HCT116 (cell line): Measurements from ENCODE around the gene NACC2. TPM values are rescaled to one million over a fixed set of nuclear protein-coding genes. Genes with fewer than 3 reads are reported as not detected.

Source experiments
- ATAC-seq: fragments of 200-7000 bp; cut with Tn5 transposase; 2 replicates; pipeline ENCODE4 v1.9.1; 2020; ENCODE audit warnings: mild to moderate bottlenecking, moderate library complexity
- BruUV-seq: library from RNA; stranded (reverse); fragments of 400-500 nt; replicated peaks from 2 replicates; lab custom pipeline; 2021; lab: Mats Ljungman, UMichigan
- CTCF ChIA-PET: fragments of 300-600 bp; sonication (Branson Sonifier 250); formaldehyde crosslinking; loops from one replicate; lab custom pipeline; 2021; ENCODE audit warnings: antibody characterized with exemption; lab: Charles Lee
- POLR2A ChIA-PET: fragments of 300-600, 350-600 bp; sonication (Branson Sonifier 250); formaldehyde crosslinking; loops from one replicate; lab custom pipeline; 2021; ENCODE audit warnings: antibody characterized with exemption; lab: Charles Lee
- RAD21 ChIA-PET, 2 experiments: fragments of 300-600 bp; sonication (Branson Sonifier 250); formaldehyde crosslinking; loops; one replicate each; lab custom pipeline; 2023; ENCODE audit warnings: low total read pairs in 2 of 2; ENCODE audit not compliant: uncharacterized antibody in 2 of 2, unreplicated experiment in 2 of 2, low non-redundant PET in 1 of 2; lab: Charles Lee
- DNase-seq: peaks from one replicate; pipeline ENCODE4 v3.0.0-alpha.2; 2010; ENCODE audit warnings: low read depth, low spot score
- H2AFZ ChIP-seq: fragments of 200-600 bp; shearing (Covaris generic), sonication (generic); 2 replicates; pipeline ENCODE4 v1.6.1; 2017; ENCODE audit warnings: low read depth, mixed run types, mixed read lengths, antibody characterized with exemption, low read length; ENCODE audit not compliant: poor library complexity, severe bottlenecking
- H3K27ac ChIP-seq: 2 replicates; pipeline ENCODE4 v1.5.1; 2012; ENCODE audit warnings: low read depth, low read length
- H3K27me3 ChIP-seq: fragments of 200-600 bp; sonication (generic); 2 replicates; pipeline ENCODE4 v1.6.1; 2016; ENCODE audit warnings: mixed run types, low read length, mixed read lengths; ENCODE audit not compliant: insufficient read depth
- H3K36me3 ChIP-seq, 2 experiments: fragments of 200-500 bp in 1 of 2; fragments of 200-600 bp in 1 of 2; sonication (Bioruptor generic) in 1 of 2; sonication (generic) in 1 of 2; 2 replicates each; pipeline versions ENCODE4 v1.5.1 to v1.6.1; 2014 to 2016; ENCODE audit warnings: low read length in 2 of 2, inconsistent platforms in 1 of 2, mixed read lengths in 1 of 2, mixed run types in 1 of 2; ENCODE audit not compliant: insufficient read depth in 2 of 2, control insufficient read depth in 1 of 2
- H3K4me1 ChIP-seq, 2 experiments: fragments of 200-600 bp in 1 of 2; sonication (generic) in 1 of 2; 2 replicates each; pipeline versions ENCODE4 v1.5.1 to v1.6.1; 2012 to 2017; ENCODE audit warnings: low read length in 2 of 2, inconsistent platforms in 1 of 2, mild to moderate bottlenecking in 1 of 2, mixed read lengths in 1 of 2, mixed run types in 1 of 2, moderate library complexity in 1 of 2; ENCODE audit not compliant: insufficient read depth in 2 of 2, control insufficient read depth in 1 of 2
- H3K4me2 ChIP-seq: fragments of 200-600 bp; sonication (generic); 2 replicates; pipeline ENCODE4 v1.6.1; 2017; ENCODE audit warnings: mixed run types, low read length, mixed read lengths
- H3K4me3 ChIP-seq, 2 experiments: fragments of 200-600 bp in 1 of 2; sonication (generic) in 1 of 2; replicated peaks in 1 of 2; 2 replicates each; pipeline ENCODE4 v1.5.1; 2011 to 2016; ENCODE audit warnings: low read length in 2 of 2, control low read depth in 1 of 2, low read depth in 1 of 2, mild to moderate bottlenecking in 1 of 2, mixed read lengths in 1 of 2, mixed run types in 1 of 2
- H3K79me2 ChIP-seq: fragments of 200-600 bp; sonication (generic); 2 replicates; pipeline ENCODE4 v1.6.1; 2017; ENCODE audit warnings: mild to moderate bottlenecking, mixed run types, low read length, moderate library complexity, mixed read lengths; ENCODE audit not compliant: insufficient read depth
- H3K9ac ChIP-seq: fragments of 200-600 bp; sonication (generic); 2 replicates; pipeline ENCODE4 v1.6.1; 2016; ENCODE audit warnings: low read length, mixed read lengths
- H3K9me2 ChIP-seq: fragments of 200-600 bp; sonication (generic), shearing (Covaris generic); 2 replicates; pipeline ENCODE4 v1.6.1; 2017; ENCODE audit warnings: mixed run types, mild to moderate bottlenecking, moderate library complexity; ENCODE audit not compliant: insufficient read depth
- H3K9me3 ChIP-seq, 2 experiments: fragments of 200-500 bp in 1 of 2; fragments of 200-600 bp in 1 of 2; sonication (Bioruptor generic) in 1 of 2; sonication (generic) in 1 of 2; 2 replicates each; pipeline ENCODE4 v1.6.1; 2014 to 2017; ENCODE audit warnings: low read length in 2 of 2, mixed read lengths in 2 of 2, inconsistent platforms in 1 of 2, low read depth in 1 of 2, mild to moderate bottlenecking in 1 of 2, mixed run types in 1 of 2, moderate library complexity in 1 of 2; ENCODE audit not compliant: control insufficient read depth in 1 of 2, insufficient read depth in 1 of 2
- H4K20me1 ChIP-seq: fragments of 200-600 bp; sonication (generic), shearing (Covaris generic); 2 replicates; pipeline ENCODE4 v1.6.1; 2017; ENCODE audit warnings: mixed run types, mild to moderate bottlenecking, moderate library complexity; ENCODE audit not compliant: insufficient read depth
- CEBPB ChIP-seq: IDR thresholded peaks from 2 replicates; pipeline ENCODE4 v1.6.1; 2012; ENCODE audit warnings: low read depth
- EZH2 ChIP-seq: fragments of 200-600 bp; sonication (generic); IDR thresholded peaks from 2 replicates; pipeline ENCODE4 v1.6.1; 2017; ENCODE audit warnings: antibody characterized with exemption, mixed run types
- JUND ChIP-seq: IDR thresholded peaks from 2 replicates; pipeline ENCODE4 v1.6.1; 2012
- POLR2A ChIP-seq: IDR thresholded peaks from 2 replicates; pipeline ENCODE4 v1.7.0; 2011; ENCODE audit warnings: borderline replicate concordance; ENCODE audit not compliant: insufficient read depth, insufficient read length; ENCODE audit errors: extremely low read depth
- RAD21 ChIP-seq: IDR thresholded peaks from 2 replicates; pipeline ENCODE4 v1.6.1; 2012; ENCODE audit warnings: low read depth, mild to moderate bottlenecking
- SIN3A ChIP-seq: IDR thresholded peaks from 2 replicates; pipeline ENCODE4 v1.6.1; 2012; ENCODE audit warnings: low read depth
- SP1 ChIP-seq: IDR thresholded peaks from 2 replicates; pipeline ENCODE4 v1.6.1; 2012; ENCODE audit warnings: low read depth
- TCF7L2 ChIP-seq: IDR thresholded peaks from 2 replicates; pipeline ENCODE4 v1.7.0; 2011; ENCODE audit warnings: borderline replicate concordance, inconsistent platforms; ENCODE audit not compliant: insufficient read depth, insufficient read length; ENCODE audit errors: extremely low read depth
- YY1 ChIP-seq: IDR thresholded peaks from 2 replicates; pipeline ENCODE4 v1.6.1; 2011; ENCODE audit warnings: low read length, low read depth, moderate library complexity, mild to moderate bottlenecking; ENCODE audit not compliant: insufficient replicate concordance; ENCODE audit errors: extremely low read depth
- ZFX ChIP-seq: fragments of 450-650 bp; IDR thresholded peaks from 2 replicates; pipeline ENCODE4 v1.6.1; 2017
- ZNF274 ChIP-seq: fragments of 200-500 bp; sonication (Bioruptor generic); IDR thresholded peaks from 2 replicates; pipeline ENCODE4 v1.6.1; 2014; ENCODE audit warnings: mild to moderate bottlenecking, low read depth, low read length, inconsistent platforms
- intact Hi-C: fragments of 100-400 bp; cut with micrococcal nuclease; formaldehyde crosslinking; loops from 2 replicates; pipeline ENCODE4 v1.10.0; 2022
- total RNA-seq: library from RNA; stranded (reverse); gene quantifications from one replicate; pipeline ENCODE4 v1.2.1, GENCODE V29; 2021; ENCODE audit not compliant: unreplicated experiment

NACC2 gene
- total RNA-seq, 1 experiment from 2014 or later = 27.8 TPM

- CTCF ChIA-PET = no interaction called here
- H3K9me2 ChIP-seq = no peaks in the 10 kb centered on the region
- no peak overlapping the region for H3K9ac ChIP-seq
- H3K36me3 ChIP-seq = no peaks in the 10 kb centered on the region; a peak in 1 of 4 replicates
- no peaks in the 10 kb centered on the region for H3K27me3 ChIP-seq
- intact Hi-C loops = no loop called here
- H3K4me1 ChIP-seq = peaks cover 0 to 5% of the 10 kb centered on the region in 2 experiments; a peak in 2 of 4 replicates
- H3K4me2 ChIP-seq = no peak overlapping the region
- ATAC-seq (no peak), DNase-seq (no peak)
- H3K79me2 ChIP-seq = peaks cover 80% of the 10 kb centered on the region
- H2AFZ ChIP-seq = no peak overlapping the region
- POLR2A ChIA-PET = no interaction called here
- no peak for TF ChIP-seq JUND
- TF ChIP-seq ZNF274 = no peak
- TF ChIP-seq RAD21 = no peak
- TF ChIP-seq TCF7L2 = no peak
- TF ChIP-seq YY1 = no peak
- TF ChIP-seq POLR2A = no peak
- no peak for TF ChIP-seq SP1
- TF ChIP-seq SIN3A = no peak
- TF ChIP-seq EZH2 = no peak
- no peak for TF ChIP-seq ZFX
- H3K4me3 ChIP-seq = no peak overlapping the region
- no peak overlapping the region for H3K27ac ChIP-seq
- RAD21 ChIA-PET = no interaction called here
- no TSS peak for BruUV-seq
- H4K20me1 ChIP-seq = no peaks in the 10 kb centered on the region
- no peaks in the 10 kb centered on the region for H3K9me3 ChIP-seq
These were observed 17.1 kb downstream of the NACC2 start for GRCh38 chr9:136078024-136078423.

GRCh38 chr9:136077491-136077890 is 17.6 kb downstream of the NACC2 start:
- CTCF ChIA-PET = no interaction called here
- intact Hi-C loops = no loop called here

More at GRCh38 chr9:136077491-136077890, 17.6 kb downstream of the NACC2 start:
- no TSS peak for BruUV-seq
- Histone ChIP-seq H2AFZ (no peak overlapping the region), H3K4me1 (peaks cover 0 to 5% of the 10 kb centered on the region in 2 experiments; a peak in 2 of 4 replicates), H4K20me1 (no peaks in the 10 kb centered on the region), H3K9ac (no peak overlapping the region), H3K27ac (no peak overlapping the region), H3K79me2 (peaks cover 80% of the 10 kb centered on the region), H3K9me3 (no peaks in the 10 kb centered on the region), H3K4me3 (no peak overlapping the region), H3K4me2 (no peak overlapping the region), H3K9me2 (no peaks in the 10 kb centered on the region), H3K27me3 (no peaks in the 10 kb centered on the region), H3K36me3 (no peaks in the 10 kb centered on the region; a peak in 1 of 4 replicates)
- DNase-seq (no peak), ATAC-seq (no peak)
- ChIA-PET POLR2A (no interaction called here), RAD21 (no interaction called here)
- no peak for TF ChIP-seq CEBPB
- no peak for TF ChIP-seq YY1
- no peak for TF ChIP-seq ZFX
